Effector memory CD4-positive, alpha-beta T cell (primary cell): ENCODE data around the gene SPTBN5.

Experiments used
- DNase-seq, 3 donors: peaks; one replicate each; pipeline ENCODE4 v3.0.0-alpha.2; 2020
- H3K27ac ChIP-seq: 2 replicates; pipeline ENCODE4 v1.7.0; 2013; ENCODE audit warnings: mild to moderate bottlenecking, low read length, moderate library complexity; ENCODE audit not compliant: insufficient read depth, poor library complexity, severe bottlenecking
- H3K27me3 ChIP-seq: replicated peaks from 2 replicates; pipeline ENCODE4 v1.7.0; 2013; ENCODE audit warnings: mild to moderate bottlenecking, low read length; ENCODE audit not compliant: insufficient read depth, control insufficient read depth, poor library complexity, severe bottlenecking
- H3K36me3 ChIP-seq: 2 replicates; pipeline ENCODE4 v1.7.0; 2013; ENCODE audit warnings: mild to moderate bottlenecking, low read length, moderate library complexity; ENCODE audit not compliant: control insufficient read depth, insufficient read depth
- H3K4me1 ChIP-seq: 2 replicates; pipeline ENCODE4 v1.7.0; 2013; ENCODE audit warnings: low read length, mild to moderate bottlenecking; ENCODE audit not compliant: control insufficient read depth, insufficient read depth, poor library complexity, severe bottlenecking
- H3K4me3 ChIP-seq: 2 replicates; pipeline ENCODE4 v1.7.0; 2013; ENCODE audit warnings: low read length, low read depth, mild to moderate bottlenecking; ENCODE audit not compliant: insufficient read depth, poor library complexity, severe bottlenecking
- H3K9me3 ChIP-seq: 2 replicates; pipeline ENCODE4 v1.7.0; 2013; ENCODE audit warnings: mild to moderate bottlenecking, low read length, moderate library complexity; ENCODE audit not compliant: control insufficient read depth

The SPTBN5 gene

GRCh38 chr15:41927536-41927935 is 33.7 kb upstream of the SPTBN5 start:
- H3K27me3 ChIP-seq: no peaks in the 10 kb centered on the region

GRCh38 chr15:41926185-41927056 is 32.6 kb upstream of the SPTBN5 start:
- Histone ChIP-seq H3K9me3 (no peaks in the 10 kb centered on the region), H3K27me3 (no peaks in the 10 kb centered on the region), H3K4me1 (peaks cover 11% of the 10 kb centered on the region), H3K4me3 (no peak overlapping the region), H3K36me3 (peaks cover 6% of the 10 kb centered on the region), H3K27ac (no peak overlapping the region)
- no peak for DNase-seq

More at GRCh38 chr15:41927536-41927935, 33.7 kb upstream of the SPTBN5 start:
- Histone ChIP-seq H3K4me1 (peaks cover 11% of the 10 kb centered on the region), H3K9me3 (no peaks in the 10 kb centered on the region), H3K4me3 (no peak overlapping the region), H3K27ac (no peak overlapping the region), H3K36me3 (peaks cover 6% of the 10 kb centered on the region)
- DNase-seq: no peak

DNA sequence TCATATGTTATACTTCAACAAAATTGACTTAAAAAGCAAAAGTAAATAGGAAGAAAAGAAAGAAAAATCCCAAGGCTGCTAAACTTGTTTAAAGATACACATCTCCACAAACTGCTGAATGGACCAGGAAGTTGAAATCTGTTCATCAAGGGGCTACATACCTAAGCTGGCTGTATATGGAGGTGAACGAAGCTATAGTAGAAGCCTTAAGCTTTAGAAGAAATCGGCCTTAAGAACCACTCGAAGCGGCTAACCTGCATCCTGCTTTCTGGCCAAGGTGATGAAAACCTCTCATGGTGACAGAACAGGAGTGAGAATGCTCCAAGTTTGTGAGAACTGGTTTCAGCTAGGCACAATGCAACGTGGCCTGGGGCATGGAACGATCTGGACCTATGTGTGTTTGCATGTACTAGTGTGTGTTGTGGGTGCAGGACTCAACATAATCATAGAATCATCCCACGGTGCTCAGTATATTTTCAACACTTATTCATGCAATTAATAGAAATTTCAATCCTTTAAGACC is 31.3 kb upstream of the SPTBN5 start:
- no peak overlapping the region for H3K4me3 ChIP-seq
- no peak for DNase-seq
- H3K4me1 ChIP-seq: peaks cover 11% of the 10 kb centered on the region
- no peaks in the 10 kb centered on the region for H3K27me3 ChIP-seq
- peaks cover 6% of the 10 kb centered on the region for H3K36me3 ChIP-seq
- H3K9me3 ChIP-seq: no peaks in the 10 kb centered on the region
- no peak overlapping the region for H3K27ac ChIP-seq

DNA sequence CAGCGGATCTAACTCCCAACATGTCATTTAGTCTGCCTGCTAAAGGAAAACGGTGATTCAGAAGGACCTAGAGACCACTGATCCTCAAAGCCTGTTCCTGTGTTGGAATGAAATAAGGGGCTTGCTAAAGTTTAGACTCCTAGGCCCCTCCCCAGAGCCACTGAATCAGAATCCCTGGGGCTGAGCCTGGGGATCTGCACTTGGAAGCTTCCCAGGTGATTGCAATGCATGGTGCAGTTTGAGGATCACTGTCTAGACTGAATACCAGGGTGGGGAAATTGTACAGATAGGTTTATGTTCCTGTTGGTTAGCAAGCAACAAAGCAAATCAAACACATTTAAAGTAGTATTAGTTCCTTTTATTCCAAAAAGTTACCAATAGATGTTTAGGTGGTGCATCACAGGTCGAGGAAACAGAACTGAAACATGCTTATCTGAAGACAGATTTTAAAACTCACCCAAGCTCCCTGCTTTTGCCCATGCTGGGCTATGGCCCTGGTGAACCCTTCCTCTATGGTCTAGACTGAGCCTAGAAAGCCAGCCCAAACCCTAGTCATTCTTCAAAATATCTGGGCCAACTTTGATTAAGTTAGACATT is 29.6 kb upstream of the SPTBN5 start:
- peaks cover 11% of the 10 kb centered on the region for H3K4me1 ChIP-seq
- no peak overlapping the region for H3K27ac ChIP-seq
- DNase-seq: no peak
- H3K4me3 ChIP-seq: no peak overlapping the region
- H3K9me3 ChIP-seq: no peaks in the 10 kb centered on the region
- H3K36me3 ChIP-seq: peaks cover 17% of the 10 kb centered on the region
- H3K27me3 ChIP-seq: no peaks in the 10 kb centered on the region

- Histone ChIP-seq H3K4me1 (peaks cover 11% of the 10 kb centered on the region), H3K4me3 (no peak overlapping the region), H3K27me3 (no peaks in the 10 kb centered on the region), H3K9me3 (no peaks in the 10 kb centered on the region), H3K36me3 (peaks cover 28% of the 10 kb centered on the region), H3K27ac (no peak overlapping the region)
- DNase-seq: no peak
Measured at GRCh38 chr15:41922353-41922752, 28.5 kb upstream of the SPTBN5 start.

GRCh38 chr15:41921639-41922038 is 27.8 kb upstream of the SPTBN5 start:
- Histone ChIP-seq H3K27ac (no peak overlapping the region), H3K27me3 (no peaks in the 10 kb centered on the region), H3K36me3 (peaks cover 29% of the 10 kb centered on the region), H3K9me3 (no peaks in the 10 kb centered on the region), H3K4me3 (no peak overlapping the region), H3K4me1 (peaks cover 7% of the 10 kb centered on the region)
- DNase-seq: no peak

- Histone ChIP-seq H3K36me3 (peaks cover 33% of the 10 kb centered on the region), H3K27me3 (no peaks in the 10 kb centered on the region), H3K9me3 (no peaks in the 10 kb centered on the region)
Measured at GRCh38 chr15:41921167-41921566, 27.3 kb upstream of the SPTBN5 start.

DNA sequence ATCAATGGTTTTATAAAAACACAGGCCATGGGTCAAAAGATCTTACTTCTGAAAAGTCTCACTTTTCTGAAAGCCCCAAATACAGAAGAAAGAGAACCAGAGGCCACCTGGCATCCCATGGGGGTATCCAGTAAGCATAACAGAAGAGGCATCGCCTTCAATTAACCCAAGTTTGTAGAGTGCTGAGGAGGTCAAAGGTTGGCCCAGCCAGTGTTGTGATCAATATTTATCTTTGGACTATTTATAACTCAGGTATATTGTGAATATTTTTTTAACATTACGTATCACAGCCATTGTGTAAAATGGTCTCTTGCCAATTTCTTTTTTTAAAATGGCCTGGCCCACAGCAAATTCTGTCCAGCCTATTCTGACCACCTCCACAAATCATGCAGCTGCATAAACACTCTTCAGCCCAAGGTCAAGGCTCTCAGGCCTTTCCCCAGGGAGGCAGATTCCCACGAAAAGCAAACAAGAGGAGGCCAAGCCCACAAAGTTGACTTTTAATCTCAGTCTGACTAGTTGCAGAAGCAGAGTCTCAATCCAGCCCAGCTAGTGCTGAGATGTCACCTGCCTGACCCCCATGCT is 26.2 kb upstream of the SPTBN5 start:
- H3K27me3 ChIP-seq: no peaks in the 10 kb centered on the region
- no peak overlapping the region for H3K4me3 ChIP-seq
- no peak for DNase-seq
- peaks cover 38% of the 10 kb centered on the region for H3K36me3 ChIP-seq
- no peak overlapping the region for H3K27ac ChIP-seq
- no peaks in the 10 kb centered on the region for H3K9me3 ChIP-seq
- H3K4me1 ChIP-seq: no peaks in the 10 kb centered on the region

More at GRCh38 chr15:41921167-41921566, 27.3 kb upstream of the SPTBN5 start:
- DNase-seq: no peak
- no peak overlapping the region for H3K27ac ChIP-seq
- no peak overlapping the region for H3K4me3 ChIP-seq
- peaks cover 2% of the 10 kb centered on the region for H3K4me1 ChIP-seq

GRCh38 chr15:41919201-41919820 is 25.5 kb upstream of the SPTBN5 start:
- H3K4me1 ChIP-seq: no peaks in the 10 kb centered on the region
- no peaks in the 10 kb centered on the region for H3K27me3 ChIP-seq
- no peak for DNase-seq
- H3K27ac ChIP-seq: no peak overlapping the region
- peaks cover 35% of the 10 kb centered on the region for H3K36me3 ChIP-seq
- H3K9me3 ChIP-seq: no peaks in the 10 kb centered on the region
- H3K4me3 ChIP-seq: no peak overlapping the region
